GM23338 (cell line): ENCODE measurements around the gene MAIP1. TPM values are rescaled to one million over a fixed set of nuclear protein-coding genes. Genes with fewer than 3 reads are reported as not detected.

ENCODE experiments used
- ATAC-seq: fragments of 200-7000 bp; cut with Tn5 transposase; 3 replicates; pipeline ENCODE4 v1.9.1; 2020
- DNase-seq: peaks from one replicate; pipeline ENCODE4 v3.0.0-alpha.2; 2015; ENCODE audit warnings: low spot score
- H2AFZ ChIP-seq: fragments of 200-600 bp; sonication (generic); 2 replicates; pipeline ENCODE4 v1.8.0; 2016; ENCODE audit warnings: antibody characterized with exemption, mild to moderate bottlenecking, moderate library complexity
- H3F3A ChIP-seq: fragments of 200-600 bp; sonication (generic); replicated peaks from 2 replicates; pipeline ENCODE4 v1.8.0; 2017; ENCODE audit warnings: antibody characterized with exemption, mixed run types, low read depth
- H3K27ac ChIP-seq: fragments of 200-600 bp; sonication (generic); 2 replicates; pipeline ENCODE4 v1.6.1; 2016; ENCODE audit warnings: low read depth
- H3K27me3 ChIP-seq: fragments of 200-600 bp; sonication (generic); 2 replicates; pipeline ENCODE4 v1.8.0; 2016; ENCODE audit warnings: mild to moderate bottlenecking, mixed run types, moderate library complexity; ENCODE audit not compliant: insufficient read depth
- H3K36me3 ChIP-seq: fragments of 200-600 bp; sonication (generic); 2 replicates; pipeline ENCODE4 v1.8.0; 2016; ENCODE audit warnings: mild to moderate bottlenecking; ENCODE audit not compliant: insufficient read depth
- H3K4me1 ChIP-seq: fragments of 200-600 bp; sonication (generic); 2 replicates; pipeline ENCODE4 v1.8.0; 2016; ENCODE audit warnings: mild to moderate bottlenecking, moderate library complexity; ENCODE audit not compliant: insufficient read depth
- H3K4me2 ChIP-seq: fragments of 200-600 bp; sonication (generic); 2 replicates; pipeline ENCODE4 v1.7.1; 2017; ENCODE audit warnings: mixed run types
- H3K4me3 ChIP-seq: fragments of 200-600 bp; sonication (generic); 2 replicates; pipeline ENCODE4 v1.6.1; 2016; ENCODE audit warnings: mixed run types
- H3K79me2 ChIP-seq: fragments of 200-600 bp; sonication (generic); replicated peaks from 2 replicates; pipeline ENCODE4 v1.8.0; 2017; ENCODE audit warnings: mild to moderate bottlenecking; ENCODE audit not compliant: insufficient read depth
- H3K9me2 ChIP-seq: fragments of 200-600 bp; sonication (generic); 2 replicates; pipeline ENCODE4 v1.8.0; 2017; ENCODE audit not compliant: insufficient read depth
- H4K20me1 ChIP-seq: fragments of 200-600 bp; sonication (generic); replicated peaks from 2 replicates; pipeline ENCODE4 v1.8.0; 2017; ENCODE audit warnings: mild to moderate bottlenecking; ENCODE audit not compliant: insufficient read depth
- H3K27ac Mint-ChIP-seq: 2 replicates; pipeline ENCODE4 v1.8.0; 2020; ENCODE audit warnings: inconsistent platforms, mild to moderate bottlenecking, moderate library complexity, mixed read lengths
- H3K27me3 Mint-ChIP-seq: 3 replicates; pipeline ENCODE4 v1.8.0; 2022; ENCODE audit warnings: low read depth, mild to moderate bottlenecking, moderate library complexity, mixed read lengths, inconsistent platforms; ENCODE audit not compliant: insufficient read depth, poor library complexity
- H3K36me3 Mint-ChIP-seq: 3 replicates; pipeline ENCODE4 v1.8.0; 2021; ENCODE audit warnings: low read depth, mild to moderate bottlenecking, inconsistent platforms, moderate library complexity, mixed read lengths
- H3K4me1 Mint-ChIP-seq: 3 replicates; pipeline ENCODE4 v1.8.0; 2020; ENCODE audit warnings: mild to moderate bottlenecking, inconsistent platforms, mixed read lengths
- H3K4me3 Mint-ChIP-seq: 3 replicates; pipeline ENCODE4 v1.8.0; 2021; ENCODE audit warnings: moderate library complexity, mild to moderate bottlenecking, inconsistent platforms, mixed read lengths
- H3K9me3 Mint-ChIP-seq: 3 replicates; pipeline ENCODE4 v1.8.0; 2020; ENCODE audit warnings: moderate library complexity, mild to moderate bottlenecking, inconsistent platforms, mixed read lengths
- CREB1 ChIP-seq: fragments of 250-450 bp; sonication (Bioruptor Pico); IDR thresholded peaks from 2 replicates; pipeline ENCODE4 v1.5.0; 2020; ENCODE audit warnings: low read depth, mild to moderate bottlenecking, moderate library complexity
- EZH2phosphoT487 ChIP-seq: fragments of 200-600 bp; sonication (generic); IDR thresholded peaks from one replicate; pipeline ENCODE4 v1.8.1; 2018; ENCODE audit warnings: antibody characterized with exemption; ENCODE audit not compliant: unreplicated experiment
- JUNB ChIP-seq: IDR thresholded peaks from one replicate; pipeline ENCODE4 v1.6.1; 2016; ENCODE audit warnings: antibody characterized with exemption; ENCODE audit not compliant: unreplicated experiment
- STAT1 ChIP-seq: IDR thresholded peaks from one replicate; pipeline ENCODE4 v1.6.1; 2016; ENCODE audit warnings: antibody characterized with exemption; ENCODE audit not compliant: unreplicated experiment
- ZNF114 ChIP-seq: fragments of 250-450 bp; sonication (Bioruptor Pico); IDR thresholded peaks from 2 replicates; pipeline ENCODE4 v1.5.0; 2020; ENCODE audit warnings: mild to moderate bottlenecking, moderate library complexity
- polyA plus RNA-seq: library from polyadenylated mRNA; unstranded; fragments of >200 nt; fragmentation: Nextera tagmentation; extraction: Ambion mirVana; gene quantifications from 2 replicates; pipeline ENCODE4 v1.2.1, GENCODE V29; 2016
- total RNA-seq: library from RNA; depleted of rRNA; stranded (reverse); fragments of >200 nt; shearing (Covaris generic); gene quantifications from 2 replicates; pipeline ENCODE4 v1.2.3, GENCODE V29; 2014
- TF ChIP-seq, protein P1 (sequence below): IDR thresholded peaks from one replicate; pipeline ENCODE4 v1.6.1; 2018; ENCODE audit warnings: antibody characterized with exemption; ENCODE audit not compliant: unreplicated experiment
- TF ChIP-seq, protein P2 (sequence below), 2 experiments: fragments of 200-600 bp in 1 of 2; sonication (generic) in 1 of 2; conservative IDR thresholded peaks; 2 replicates each; pipeline versions ENCODE4 v1.5.1 to v1.6.1; 2016 to 2017; ENCODE audit warnings: antibody characterized with exemption in 2 of 2, low read depth in 2 of 2, mild to moderate bottlenecking in 2 of 2, moderate library complexity in 1 of 2
- TF ChIP-seq, protein P3 (sequence below): IDR thresholded peaks from 2 replicates; pipeline ENCODE4 v1.6.1; 2016; ENCODE audit warnings: antibody characterized with exemption
- TF ChIP-seq, protein P4 (sequence below): fragments of 250-450 bp; sonication (Bioruptor Pico); IDR thresholded peaks from 2 replicates; pipeline ENCODE4 v1.5.0; 2020; ENCODE audit warnings: mild to moderate bottlenecking, moderate library complexity

Gene MAIP1
- total and polyA plus RNA-seq, 2 experiments from 2014 or later = 36.0 to 41.9 TPM

DNA sequence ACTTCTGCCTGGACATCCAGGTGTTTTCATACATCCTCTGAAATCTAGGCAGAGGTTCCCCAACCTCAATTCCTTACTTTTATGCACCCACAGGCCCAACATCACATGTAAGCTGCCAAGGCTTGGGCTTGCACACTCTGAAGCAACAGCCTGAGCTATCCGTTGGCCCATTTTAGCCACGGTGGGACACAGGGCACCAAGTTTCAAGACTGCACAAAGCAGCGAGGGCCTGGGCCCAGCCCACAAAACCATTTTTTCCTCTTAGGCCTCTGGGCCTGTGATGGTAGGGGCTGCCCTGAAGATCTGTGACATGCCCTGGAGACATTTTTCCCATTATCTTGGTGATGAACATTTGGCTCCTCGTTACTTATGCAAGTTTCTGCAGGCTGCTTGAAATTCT, 38.4 kb upstream of the MAIP1 start (continued):
- TF ChIP-seq, protein P1, sequence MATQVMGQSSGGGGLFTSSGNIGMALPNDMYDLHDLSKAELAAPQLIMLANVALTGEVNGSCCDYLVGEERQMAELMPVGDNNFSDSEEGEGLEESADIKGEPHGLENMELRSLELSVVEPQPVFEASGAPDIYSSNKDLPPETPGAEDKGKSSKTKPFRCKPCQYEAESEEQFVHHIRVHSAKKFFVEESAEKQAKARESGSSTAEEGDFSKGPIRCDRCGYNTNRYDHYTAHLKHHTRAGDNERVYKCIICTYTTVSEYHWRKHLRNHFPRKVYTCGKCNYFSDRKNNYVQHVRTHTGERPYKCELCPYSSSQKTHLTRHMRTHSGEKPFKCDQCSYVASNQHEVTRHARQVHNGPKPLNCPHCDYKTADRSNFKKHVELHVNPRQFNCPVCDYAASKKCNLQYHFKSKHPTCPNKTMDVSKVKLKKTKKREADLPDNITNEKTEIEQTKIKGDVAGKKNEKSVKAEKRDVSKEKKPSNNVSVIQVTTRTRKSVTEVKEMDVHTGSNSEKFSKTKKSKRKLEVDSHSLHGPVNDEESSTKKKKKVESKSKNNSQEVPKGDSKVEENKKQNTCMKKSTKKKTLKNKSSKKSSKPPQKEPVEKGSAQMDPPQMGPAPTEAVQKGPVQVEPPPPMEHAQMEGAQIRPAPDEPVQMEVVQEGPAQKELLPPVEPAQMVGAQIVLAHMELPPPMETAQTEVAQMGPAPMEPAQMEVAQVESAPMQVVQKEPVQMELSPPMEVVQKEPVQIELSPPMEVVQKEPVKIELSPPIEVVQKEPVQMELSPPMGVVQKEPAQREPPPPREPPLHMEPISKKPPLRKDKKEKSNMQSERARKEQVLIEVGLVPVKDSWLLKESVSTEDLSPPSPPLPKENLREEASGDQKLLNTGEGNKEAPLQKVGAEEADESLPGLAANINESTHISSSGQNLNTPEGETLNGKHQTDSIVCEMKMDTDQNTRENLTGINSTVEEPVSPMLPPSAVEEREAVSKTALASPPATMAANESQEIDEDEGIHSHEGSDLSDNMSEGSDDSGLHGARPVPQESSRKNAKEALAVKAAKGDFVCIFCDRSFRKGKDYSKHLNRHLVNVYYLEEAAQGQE = no peak
- no peak for TF ChIP-seq ZNF114 (CRISPR knock-in tag)
- TF ChIP-seq, protein P2, sequence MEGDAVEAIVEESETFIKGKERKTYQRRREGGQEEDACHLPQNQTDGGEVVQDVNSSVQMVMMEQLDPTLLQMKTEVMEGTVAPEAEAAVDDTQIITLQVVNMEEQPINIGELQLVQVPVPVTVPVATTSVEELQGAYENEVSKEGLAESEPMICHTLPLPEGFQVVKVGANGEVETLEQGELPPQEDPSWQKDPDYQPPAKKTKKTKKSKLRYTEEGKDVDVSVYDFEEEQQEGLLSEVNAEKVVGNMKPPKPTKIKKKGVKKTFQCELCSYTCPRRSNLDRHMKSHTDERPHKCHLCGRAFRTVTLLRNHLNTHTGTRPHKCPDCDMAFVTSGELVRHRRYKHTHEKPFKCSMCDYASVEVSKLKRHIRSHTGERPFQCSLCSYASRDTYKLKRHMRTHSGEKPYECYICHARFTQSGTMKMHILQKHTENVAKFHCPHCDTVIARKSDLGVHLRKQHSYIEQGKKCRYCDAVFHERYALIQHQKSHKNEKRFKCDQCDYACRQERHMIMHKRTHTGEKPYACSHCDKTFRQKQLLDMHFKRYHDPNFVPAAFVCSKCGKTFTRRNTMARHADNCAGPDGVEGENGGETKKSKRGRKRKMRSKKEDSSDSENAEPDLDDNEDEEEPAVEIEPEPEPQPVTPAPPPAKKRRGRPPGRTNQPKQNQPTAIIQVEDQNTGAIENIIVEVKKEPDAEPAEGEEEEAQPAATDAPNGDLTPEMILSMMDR (conservative IDR thresholded peaks at IDR 0.05; ENCODE audit: low read depth in 2 of 2) = no peak

DNA sequence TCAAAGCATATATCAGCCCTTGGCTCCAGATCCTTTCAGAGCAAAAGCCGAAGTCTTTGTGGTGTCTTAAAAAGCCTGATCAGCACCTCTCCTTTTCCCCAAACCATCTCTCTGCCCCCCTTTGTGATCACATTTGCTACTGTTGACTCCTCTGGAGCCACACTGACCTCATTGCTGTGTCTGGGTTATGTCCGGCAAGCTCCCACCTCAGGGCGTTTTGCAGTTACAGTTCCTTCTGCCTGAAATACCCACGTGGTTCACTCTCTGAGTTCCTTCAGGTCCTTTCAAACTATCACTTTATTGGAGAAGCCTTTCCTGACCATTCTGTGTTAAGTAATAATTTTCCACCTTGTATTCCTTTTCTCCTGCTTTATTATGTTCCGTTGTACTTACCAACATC, 32.5 kb upstream of the MAIP1 start:
- peaks cover 35% of the 10 kb centered on the region for H3K4me1 ChIP-seq
- peaks cover 31% of the 10 kb centered on the region for H3K4me1 Mint-ChIP-seq
- DNase-seq (no peak), ATAC-seq (peak; percentile 38; the same call in 2 of the 3 replicates)
- no peaks in the 10 kb centered on the region for H3K27me3 ChIP-seq
- H3K4me3 Mint-ChIP-seq = no peak overlapping the region
- peaks cover 45% of the 10 kb centered on the region for H3K36me3 Mint-ChIP-seq
- H3K36me3 ChIP-seq = peaks cover 1% of the 10 kb centered on the region; the same call in 1 of the 2 replicates
- H3K9me3 Mint-ChIP-seq = peaks cover 7% of the 10 kb centered on the region; the same call in 2 of the 3 replicates
- H3K79me2 ChIP-seq = peaks cover 92% of the 10 kb centered on the region
- H3K27me3 Mint-ChIP-seq = peaks cover 7% of the 10 kb centered on the region
- no peaks in the 10 kb centered on the region for H3F3A ChIP-seq
- 0 out of 2 replicates have a peak overlapping the region, but pooled peaks have one; percentile 42 for H3K27ac ChIP-seq
- H3K27ac Mint-ChIP-seq = peak overlapping the region; percentile 66
- no peak overlapping the region for H3K4me3 ChIP-seq
- no peak overlapping the region for H2AFZ ChIP-seq
- H3K4me2 ChIP-seq = 0 out of 2 replicates have a peak overlapping the region, but pooled peaks have one; percentile 25
- H4K20me1 ChIP-seq = peaks cover 50% of the 10 kb centered on the region
- no peaks in the 10 kb centered on the region for H3K9me2 ChIP-seq
- TF ChIP-seq, protein P2 (conservative IDR thresholded peaks at IDR 0.05; ENCODE audit: low read depth in 2 of 2) = no peak
- no peak for TF ChIP-seq CREB1 (CRISPR knock-in tag)
- no peak for TF ChIP-seq EZH2phosphoT487
- TF ChIP-seq, protein P3, sequence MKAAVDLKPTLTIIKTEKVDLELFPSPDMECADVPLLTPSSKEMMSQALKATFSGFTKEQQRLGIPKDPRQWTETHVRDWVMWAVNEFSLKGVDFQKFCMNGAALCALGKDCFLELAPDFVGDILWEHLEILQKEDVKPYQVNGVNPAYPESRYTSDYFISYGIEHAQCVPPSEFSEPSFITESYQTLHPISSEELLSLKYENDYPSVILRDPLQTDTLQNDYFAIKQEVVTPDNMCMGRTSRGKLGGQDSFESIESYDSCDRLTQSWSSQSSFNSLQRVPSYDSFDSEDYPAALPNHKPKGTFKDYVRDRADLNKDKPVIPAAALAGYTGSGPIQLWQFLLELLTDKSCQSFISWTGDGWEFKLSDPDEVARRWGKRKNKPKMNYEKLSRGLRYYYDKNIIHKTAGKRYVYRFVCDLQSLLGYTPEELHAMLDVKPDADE = no peak
- TF ChIP-seq JUNB = no peak
- no peak for TF ChIP-seq STAT1
- no peak for TF ChIP-seq ZNF114 (CRISPR knock-in tag)
- TF ChIP-seq, protein P4, sequence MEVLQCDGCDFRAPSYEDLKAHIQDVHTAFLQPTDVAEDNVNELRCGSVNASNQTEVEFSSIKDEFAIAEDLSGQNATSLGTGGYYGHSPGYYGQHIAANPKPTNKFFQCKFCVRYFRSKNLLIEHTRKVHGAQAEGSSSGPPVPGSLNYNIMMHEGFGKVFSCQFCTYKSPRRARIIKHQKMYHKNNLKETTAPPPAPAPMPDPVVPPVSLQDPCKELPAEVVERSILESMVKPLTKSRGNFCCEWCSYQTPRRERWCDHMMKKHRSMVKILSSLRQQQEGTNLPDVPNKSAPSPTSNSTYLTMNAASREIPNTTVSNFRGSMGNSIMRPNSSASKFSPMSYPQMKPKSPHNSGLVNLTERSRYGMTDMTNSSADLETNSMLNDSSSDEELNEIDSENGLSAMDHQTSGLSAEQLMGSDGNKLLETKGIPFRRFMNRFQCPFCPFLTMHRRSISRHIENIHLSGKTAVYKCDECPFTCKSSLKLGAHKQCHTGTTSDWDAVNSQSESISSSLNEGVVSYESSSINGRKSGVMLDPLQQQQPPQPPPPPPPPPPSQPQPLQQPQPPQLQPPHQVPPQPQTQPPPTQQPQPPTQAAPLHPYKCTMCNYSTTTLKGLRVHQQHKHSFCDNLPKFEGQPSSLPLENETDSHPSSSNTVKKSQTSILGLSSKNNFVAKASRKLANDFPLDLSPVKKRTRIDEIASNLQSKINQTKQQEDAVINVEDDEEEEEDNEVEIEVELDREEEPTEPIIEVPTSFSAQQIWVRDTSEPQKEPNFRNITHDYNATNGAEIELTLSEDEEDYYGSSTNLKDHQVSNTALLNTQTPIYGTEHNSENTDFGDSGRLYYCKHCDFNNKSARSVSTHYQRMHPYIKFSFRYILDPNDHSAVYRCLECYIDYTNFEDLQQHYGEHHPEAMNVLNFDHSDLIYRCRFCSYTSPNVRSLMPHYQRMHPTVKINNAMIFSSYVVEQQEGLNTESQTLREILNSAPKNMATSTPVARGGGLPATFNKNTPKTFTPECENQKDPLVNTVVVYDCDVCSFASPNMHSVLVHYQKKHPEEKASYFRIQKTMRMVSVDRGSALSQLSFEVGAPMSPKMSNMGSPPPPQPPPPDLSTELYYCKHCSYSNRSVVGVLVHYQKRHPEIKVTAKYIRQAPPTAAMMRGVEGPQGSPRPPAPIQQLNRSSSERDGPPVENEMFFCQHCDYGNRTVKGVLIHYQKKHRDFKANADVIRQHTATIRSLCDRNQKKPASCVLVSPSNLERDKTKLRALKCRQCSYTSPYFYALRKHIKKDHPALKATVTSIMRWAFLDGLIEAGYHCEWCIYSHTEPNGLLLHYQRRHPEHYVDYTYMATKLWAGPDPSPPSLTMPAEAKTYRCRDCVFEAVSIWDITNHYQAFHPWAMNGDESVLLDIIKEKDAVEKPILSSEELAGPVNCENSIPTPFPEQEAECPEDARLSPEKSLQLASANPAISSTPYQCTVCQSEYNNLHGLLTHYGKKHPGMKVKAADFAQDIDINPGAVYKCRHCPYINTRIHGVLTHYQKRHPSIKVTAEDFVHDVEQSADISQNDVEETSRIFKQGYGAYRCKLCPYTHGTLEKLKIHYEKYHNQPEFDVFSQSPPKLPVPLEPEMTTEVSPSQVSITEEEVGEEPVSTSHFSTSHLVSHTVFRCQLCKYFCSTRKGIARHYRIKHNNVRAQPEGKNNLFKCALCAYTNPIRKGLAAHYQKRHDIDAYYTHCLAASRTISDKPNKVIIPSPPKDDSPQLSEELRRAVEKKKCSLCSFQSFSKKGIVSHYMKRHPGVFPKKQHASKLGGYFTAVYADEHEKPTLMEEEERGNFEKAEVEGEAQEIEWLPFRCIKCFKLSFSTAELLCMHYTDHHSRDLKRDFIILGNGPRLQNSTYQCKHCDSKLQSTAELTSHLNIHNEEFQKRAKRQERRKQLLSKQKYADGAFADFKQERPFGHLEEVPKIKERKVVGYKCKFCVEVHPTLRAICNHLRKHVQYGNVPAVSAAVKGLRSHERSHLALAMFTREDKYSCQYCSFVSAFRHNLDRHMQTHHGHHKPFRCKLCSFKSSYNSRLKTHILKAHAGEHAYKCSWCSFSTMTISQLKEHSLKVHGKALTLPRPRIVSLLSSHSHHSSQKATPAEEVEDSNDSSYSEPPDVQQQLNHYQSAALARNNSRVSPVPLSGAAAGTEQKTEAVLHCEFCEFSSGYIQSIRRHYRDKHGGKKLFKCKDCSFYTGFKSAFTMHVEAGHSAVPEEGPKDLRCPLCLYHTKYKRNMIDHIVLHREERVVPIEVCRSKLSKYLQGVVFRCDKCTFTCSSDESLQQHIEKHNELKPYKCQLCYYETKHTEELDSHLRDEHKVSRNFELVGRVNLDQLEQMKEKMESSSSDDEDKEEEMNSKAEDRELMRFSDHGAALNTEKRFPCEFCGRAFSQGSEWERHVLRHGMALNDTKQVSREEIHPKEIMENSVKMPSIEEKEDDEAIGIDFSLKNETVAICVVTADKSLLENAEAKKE (CRISPR knock-in tag) = no peak
